DOHH2 (cell line): ENCODE data around the gene KLHDC4.

Source experiments
- CTCF ChIP-seq: fragments of 200-600 bp; sonication (generic); IDR thresholded peaks from one replicate; pipeline ENCODE4 v1.5.1; 2014; ENCODE audit warnings: antibody characterized with exemption, mild to moderate bottlenecking, low read depth, low read length; ENCODE audit not compliant: poor library complexity, severe bottlenecking
- EZH2phosphoT487 ChIP-seq: fragments of 200-600 bp; sonication (generic); IDR thresholded peaks from 2 replicates; pipeline ENCODE4 v1.6.1; 2017; ENCODE audit warnings: borderline replicate concordance, mild to moderate bottlenecking, antibody characterized with exemption, low read length, moderate library complexity, mixed read lengths

DNA sequence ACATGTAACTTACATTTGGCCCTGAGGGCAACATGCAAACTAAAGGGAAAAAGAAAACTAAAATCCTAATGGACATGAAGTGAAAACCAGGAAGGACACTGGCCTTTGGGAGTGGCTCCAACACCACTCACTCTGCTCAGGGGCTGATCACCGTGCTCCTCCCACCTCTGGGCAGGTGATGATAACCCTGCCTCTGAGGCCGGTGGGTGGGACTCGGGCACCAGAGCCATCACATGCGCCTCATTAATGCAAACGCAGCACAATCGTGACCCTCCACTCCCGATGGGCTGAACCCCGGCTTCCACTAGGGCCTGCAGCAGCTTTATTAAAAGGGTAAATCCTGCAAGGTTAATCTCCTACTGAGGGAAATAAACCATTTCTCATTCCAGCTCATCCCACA, 4.7 kb downstream of the KLHDC4 start:
- no peak for TF ChIP-seq CTCF
- TF ChIP-seq EZH2phosphoT487 = no peak
